ENCODE data around the gene TPST1. TPM values are rescaled to one million over a fixed set of nuclear protein-coding genes. Genes with fewer than 3 reads are reported as not detected.

Gene TPST1
- total RNA-seq, 1 experiment from 2014 or later = 15.9 TPM

DNA sequence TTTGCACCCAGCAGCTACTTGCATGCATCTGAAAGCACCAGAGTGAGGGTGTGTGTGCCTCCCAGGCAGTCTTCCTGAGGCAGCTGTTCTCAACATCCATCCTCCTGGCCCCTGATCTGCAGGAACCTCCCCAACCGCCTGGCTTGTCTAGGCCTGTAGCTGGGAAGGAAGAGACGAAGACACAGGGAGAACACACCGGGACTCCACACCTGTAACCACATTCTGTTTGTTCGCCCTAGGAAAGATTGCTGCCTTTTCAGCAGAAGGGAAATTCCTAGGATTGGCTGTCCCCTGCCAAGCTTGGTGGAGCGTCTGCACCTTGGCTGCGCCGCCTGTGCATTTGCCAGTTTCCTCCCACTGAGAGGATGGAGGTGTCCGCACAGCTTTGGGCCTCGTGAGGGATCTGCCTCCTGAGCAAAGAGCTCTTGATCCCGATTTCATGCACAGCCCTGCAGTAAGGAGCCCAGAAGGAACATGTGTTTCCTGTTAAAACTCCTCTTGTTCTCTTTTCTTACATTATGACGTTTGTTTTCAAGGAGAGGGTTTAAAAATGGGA lies 154.6 kb downstream of the TPST1 start:
- no peaks in the 10 kb centered on the region for H3K4me1 ChIP-seq (ENCODE audit: insufficient read depth, low read length)
- H3K18ac ChIP-seq (ENCODE audit: insufficient read length, low read depth, low read length) = no peak overlapping the region
- no peak overlapping the region for H4K5ac ChIP-seq (ENCODE audit: insufficient read length, low read depth, low read length)
- H3K23me2 ChIP-seq (ENCODE audit: insufficient read length, low read depth, low read length, poor library complexity, severe bottlenecking) = no peaks in the 10 kb centered on the region
- no peak overlapping the region for H3T11ph ChIP-seq (ENCODE audit: low read length)
- no peak overlapping the region for H2BK15ac ChIP-seq (ENCODE audit: low read depth, low read length)
- H3K4me1 Mint-ChIP-seq = peaks cover 0 to 4% of the 10 kb centered on the region in 2 experiments; a peak in 2 of 4 replicates
- no peak overlapping the region for H3K4me2 ChIP-seq (ENCODE audit: insufficient read depth, insufficient read length, low read length)
- H3K36me3 Mint-ChIP-seq (ENCODE audit: insufficient read depth in 1 of 3, low read depth in 3 of 3) = no peaks in the 10 kb centered on the region
- no peaks in the 10 kb centered on the region for H3K27me3 ChIP-seq (ENCODE audit: insufficient read depth, low read length)
- no peak overlapping the region; a peak in 1 of 7 replicates for H3K27ac Mint-ChIP-seq
- no peaks in the 10 kb centered on the region for H3K27me3 Mint-ChIP-seq (ENCODE audit: low read depth)
- H3K27ac ChIP-seq (ENCODE audit: insufficient read length, low read depth, low read length) = no peak overlapping the region
- peak overlapping the region; percentile 50; the same call in 1 of the 2 replicates for H3K14ac ChIP-seq (ENCODE audit: insufficient read depth, low read length)
- H3K4me3 Mint-ChIP-seq = no peak overlapping the region
- no peak overlapping the region for H2AK5ac ChIP-seq (ENCODE audit: insufficient read length, low read length)
- DNase-seq = no peak
- H2BK5ac ChIP-seq (ENCODE audit: insufficient read length, low read length) = no peak overlapping the region
- no peak overlapping the region for H2BK12ac ChIP-seq (ENCODE audit: insufficient read length, low read depth, low read length)
- no peak overlapping the region for H2AFZ ChIP-seq (ENCODE audit: low read length)
- H2BK120ac ChIP-seq (ENCODE audit: low read depth, low read length, poor library complexity, severe bottlenecking) = no peak overlapping the region
- H3K9me3 Mint-ChIP-seq = no peaks in the 10 kb centered on the region
- peaks cover 2% of the 10 kb centered on the region for H4K20me1 ChIP-seq (ENCODE audit: control insufficient read depth, insufficient read depth, insufficient read length)
- no peak overlapping the region for H3K56ac ChIP-seq (ENCODE audit: insufficient read length, low read depth, low read length)
- H3K23ac ChIP-seq (ENCODE audit: insufficient read length, low read depth, low read length) = no peak overlapping the region
- no peak overlapping the region for H2BK20ac ChIP-seq (ENCODE audit: low read depth, low read length, poor library complexity, severe bottlenecking)
- H3K79me1 ChIP-seq (ENCODE audit: insufficient read depth, low read depth, low read length, poor library complexity, severe bottlenecking) = no peaks in the 10 kb centered on the region
- H4K91ac ChIP-seq (ENCODE audit: insufficient read length, low read depth, low read length) = no peak overlapping the region
- no peak overlapping the region for H3K9ac ChIP-seq (ENCODE audit: extremely low read depth, insufficient read length, low read length)
- no peaks in the 10 kb centered on the region for H3K79me2 ChIP-seq (ENCODE audit: insufficient read depth, low read length)
- no peaks in the 10 kb centered on the region for H3K9me3 ChIP-seq (ENCODE audit: control insufficient read depth, low read depth, low read length)
- no CpG with 5 or more reads among the region's 11 CpGs for WGBS (ENCODE audit: extremely low coverage, insufficient read length, low lambda C conversion rate)
- TF ChIP-seq, protein P1, sequence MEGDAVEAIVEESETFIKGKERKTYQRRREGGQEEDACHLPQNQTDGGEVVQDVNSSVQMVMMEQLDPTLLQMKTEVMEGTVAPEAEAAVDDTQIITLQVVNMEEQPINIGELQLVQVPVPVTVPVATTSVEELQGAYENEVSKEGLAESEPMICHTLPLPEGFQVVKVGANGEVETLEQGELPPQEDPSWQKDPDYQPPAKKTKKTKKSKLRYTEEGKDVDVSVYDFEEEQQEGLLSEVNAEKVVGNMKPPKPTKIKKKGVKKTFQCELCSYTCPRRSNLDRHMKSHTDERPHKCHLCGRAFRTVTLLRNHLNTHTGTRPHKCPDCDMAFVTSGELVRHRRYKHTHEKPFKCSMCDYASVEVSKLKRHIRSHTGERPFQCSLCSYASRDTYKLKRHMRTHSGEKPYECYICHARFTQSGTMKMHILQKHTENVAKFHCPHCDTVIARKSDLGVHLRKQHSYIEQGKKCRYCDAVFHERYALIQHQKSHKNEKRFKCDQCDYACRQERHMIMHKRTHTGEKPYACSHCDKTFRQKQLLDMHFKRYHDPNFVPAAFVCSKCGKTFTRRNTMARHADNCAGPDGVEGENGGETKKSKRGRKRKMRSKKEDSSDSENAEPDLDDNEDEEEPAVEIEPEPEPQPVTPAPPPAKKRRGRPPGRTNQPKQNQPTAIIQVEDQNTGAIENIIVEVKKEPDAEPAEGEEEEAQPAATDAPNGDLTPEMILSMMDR (conservative IDR thresholded peaks at IDR 0.05) = no peak
- H4K8ac ChIP-seq (replicated peaks; ENCODE audit: insufficient read length, low read depth, low read length) = no peak overlapping the region
- H3K4ac ChIP-seq (ENCODE audit: low read depth, low read length) = no peak overlapping the region
